Measurements from ENCODE around the gene FOXD2.
A peak's percentile ranks its signal among the peaks of the same experiment; 100 is the strongest.

GRCh38 chr1:47432071-47433036, 5.5 kb upstream of the FOXD2 start:
- no peak for TF ChIP-seq POLR2A (IDR thresholded peaks at IDR 0.05)
- TF ChIP-seq CTCF (IDR thresholded peaks at IDR 0.05), result peak; percentile 33 to 81
